BJ (cell line): ENCODE measurements around the gene OXLD1. TPM values are rescaled to one million over a fixed set of nuclear protein-coding genes. Genes with fewer than 3 reads are reported as not detected.

Experiments used
- CTCF ChIA-PET: fragments of 350-600 bp; formaldehyde crosslinking; extraction: SDS; loops from one replicate; lab custom pipeline; 2021; ENCODE audit warnings: antibody characterized with exemption, inconsistent platforms; lab: Yijun Ruan, JAX
- POLR2A ChIA-PET: fragments of 300-600 bp; sonication (Branson Sonifier 250); formaldehyde crosslinking; extraction: SDS; loops from one replicate; lab custom pipeline; 2021; ENCODE audit warnings: antibody characterized with exemption; lab: Charles Lee
- DNase-seq: peaks from one replicate; pipeline ENCODE4 v3.0.0-alpha.2; 2011; ENCODE audit warnings: low read depth
- H3K27me3 ChIP-seq: 2 replicates; pipeline ENCODE4 v1.6.0; 2011; ENCODE audit warnings: low read length; ENCODE audit not compliant: control insufficient read depth, insufficient read depth
- H3K36me3 ChIP-seq: 2 replicates; pipeline ENCODE4 v1.5.1; 2011; ENCODE audit warnings: low read length; ENCODE audit not compliant: control insufficient read depth, insufficient read depth
- H3K4me3 ChIP-seq: 2 replicates; pipeline ENCODE4 v1.5.1; 2011; ENCODE audit warnings: low read depth, mild to moderate bottlenecking, control low read depth, low read length
- polyA plus RNA-seq: library from polyadenylated mRNA; depleted of rRNA; stranded (reverse); fragments of >200 nt; gene quantifications from 2 replicates; pipeline ENCODE4 v1.2.3, GENCODE V29; 2011
- TF ChIP-seq, protein P1 (sequence below): IDR thresholded peaks from 2 replicates; pipeline ENCODE4 v1.5.1; 2011; ENCODE audit warnings: low read depth, mild to moderate bottlenecking, control low read depth, inconsistent platforms, low read length, moderate library complexity; ENCODE audit not compliant: insufficient read depth

The OXLD1 gene
- polyA plus RNA-seq, 1 experiment, result 29.6 TPM

GRCh38 chr17:81713004-81713555, 46.7 kb upstream of the OXLD1 start:
- CTCF ChIA-PET, result interaction anchor here (0.6 to 1.8 kb wide), 2 partner anchors 14 to 31 kb away, joined by 3 to 4 read pairs; no protein-coding TSS in a partner anchor

DNA sequence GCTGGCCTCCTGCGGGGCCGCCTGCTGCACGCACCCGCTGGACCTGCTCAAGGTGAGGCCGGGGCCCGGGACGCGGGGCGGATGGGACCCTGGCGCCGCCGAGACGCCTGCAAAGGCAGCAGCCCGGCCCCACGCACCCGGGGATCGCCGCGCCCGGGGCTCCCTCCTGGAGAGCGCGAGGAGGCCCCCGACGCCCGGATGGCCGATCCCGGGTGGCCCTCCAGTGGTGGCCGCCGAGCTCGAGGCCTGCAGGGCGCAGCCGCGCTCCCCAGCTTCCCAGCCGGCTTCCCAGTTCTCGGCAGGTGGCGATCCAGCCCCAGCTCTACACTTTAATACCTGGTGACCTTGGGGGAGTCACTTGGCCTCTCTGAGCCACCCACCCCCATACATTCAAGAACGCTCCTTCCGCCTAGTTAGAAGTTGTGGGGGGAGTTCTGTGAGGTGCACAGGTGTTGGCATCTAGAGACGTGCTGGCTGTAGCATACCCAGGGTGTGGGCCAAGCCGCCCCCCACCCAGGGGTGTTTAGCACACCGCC, 46.1 kb upstream of the OXLD1 start:
- Histone ChIP-seq H3K36me3 (peaks cover 4% of the 10 kb centered on the region), H3K27me3 (no peaks in the 10 kb centered on the region), H3K4me3 (peak overlapping the region; percentile 67)
- TF ChIP-seq, protein P1, sequence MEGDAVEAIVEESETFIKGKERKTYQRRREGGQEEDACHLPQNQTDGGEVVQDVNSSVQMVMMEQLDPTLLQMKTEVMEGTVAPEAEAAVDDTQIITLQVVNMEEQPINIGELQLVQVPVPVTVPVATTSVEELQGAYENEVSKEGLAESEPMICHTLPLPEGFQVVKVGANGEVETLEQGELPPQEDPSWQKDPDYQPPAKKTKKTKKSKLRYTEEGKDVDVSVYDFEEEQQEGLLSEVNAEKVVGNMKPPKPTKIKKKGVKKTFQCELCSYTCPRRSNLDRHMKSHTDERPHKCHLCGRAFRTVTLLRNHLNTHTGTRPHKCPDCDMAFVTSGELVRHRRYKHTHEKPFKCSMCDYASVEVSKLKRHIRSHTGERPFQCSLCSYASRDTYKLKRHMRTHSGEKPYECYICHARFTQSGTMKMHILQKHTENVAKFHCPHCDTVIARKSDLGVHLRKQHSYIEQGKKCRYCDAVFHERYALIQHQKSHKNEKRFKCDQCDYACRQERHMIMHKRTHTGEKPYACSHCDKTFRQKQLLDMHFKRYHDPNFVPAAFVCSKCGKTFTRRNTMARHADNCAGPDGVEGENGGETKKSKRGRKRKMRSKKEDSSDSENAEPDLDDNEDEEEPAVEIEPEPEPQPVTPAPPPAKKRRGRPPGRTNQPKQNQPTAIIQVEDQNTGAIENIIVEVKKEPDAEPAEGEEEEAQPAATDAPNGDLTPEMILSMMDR, result peak; percentile 33; the same call in 1 of the 2 replicates
- CTCF ChIA-PET, result interaction anchor here (1.8 kb wide), 1 partner anchor 30 kb away, joined by 4 read pairs; no protein-coding TSS in a partner anchor
- POLR2A ChIA-PET, result no interaction called here
- no peak for DNase-seq

More at GRCh38 chr17:81713004-81713555, 46.7 kb upstream of the OXLD1 start:
- Histone ChIP-seq H3K27me3 (no peaks in the 10 kb centered on the region), H3K4me3 (peak overlapping the region; percentile 67), H3K36me3 (peaks cover 4% of the 10 kb centered on the region)
- TF ChIP-seq, protein P1, result no peak
- no peak for DNase-seq
- POLR2A ChIA-PET, result interaction anchor here (0.6 kb wide), 1 partner anchor 150 kb away, joined by 4 read pairs; no protein-coding TSS in a partner anchor

- no peak for DNase-seq
- POLR2A ChIA-PET, result interaction anchor here (0.5 to 0.6 kb wide), 2 partner anchors 9 to 143 kb away, joined by 4 to 11 read pairs; partner anchors contain the start of gene MRPL12
- TF ChIP-seq, protein P1, result no peak
- H3K4me3 ChIP-seq, result peak within 1 kb of the TSS; percentile 67
- H3K36me3 ChIP-seq, result peaks cover 9% of the 10 kb centered on the region
- CTCF ChIA-PET, result interaction anchor here (0.5 to 1.8 kb wide), 3 partner anchors 16 to 144 kb away, joined by 3 to 4 read pairs (median 4); no protein-coding TSS in a partner anchor
- H3K27me3 ChIP-seq, result no peaks in the 10 kb centered on the region
These were observed 45.5 kb upstream of the OXLD1 start, which contains the start of gene SLC25A10 for GRCh38 chr17:81711814-81712467. TSS of gene SLC25A10 (plus strand) at chr17:81712284. CDS start at chr17:81712427, 143 bp downstream.

- H3K27me3 ChIP-seq, result no peaks in the 10 kb centered on the region
- no peak overlapping the region for H3K4me3 ChIP-seq
- TF ChIP-seq, protein P1, result no peak
- no peak for DNase-seq
- CTCF ChIA-PET, result interaction anchor here (0.6 kb wide), 1 partner anchor 15 kb away, joined by 3 read pairs; no protein-coding TSS in a partner anchor
- POLR2A ChIA-PET, result interaction anchor here (0.5 to 0.6 kb wide), 2 partner anchors 123 to 144 kb away, joined by 3 to 4 read pairs; no protein-coding TSS in a partner anchor
- peaks cover 15% of the 10 kb centered on the region for H3K36me3 ChIP-seq
These were observed 44.3 kb upstream of the OXLD1 start for GRCh38 chr17:81710514-81711308.
